Measurements from ENCODE around the gene SMAD5. TPM values are rescaled to one million over a fixed set of nuclear protein-coding genes. Genes with fewer than 3 reads are reported as not detected.

Gene SMAD5
- total RNA-seq, 1 experiment from 2014 or later = 64.3 TPM

GRCh38 chr5:136194576-136194975 lies 61.9 kb downstream of the SMAD5 start:
- ChIA-PET POLR2A (no interaction called here), RAD21 (ENCODE audit: low non-redundant PET in 1 of 2, low total read pairs in 2 of 2, uncharacterized antibody in 2 of 2, unreplicated experiment in 2 of 2) (no interaction called here), CTCF (no interaction called here)
- H3K27ac ChIP-seq (ENCODE audit: low read depth, low read length) = no peak overlapping the region
- no peak for TF ChIP-seq ATF3 (IDR thresholded peaks at IDR 0.05)
- no peak for TF ChIP-seq CTCF (IDR thresholded peaks at IDR 0.05 in 2 of 3, conservative IDR thresholded peaks at IDR 0.05 in 1 of 3; ENCODE audit: borderline replicate concordance in 1 of 3, insufficient read depth in 1 of 3, low read depth in 2 of 3, low read length in 2 of 3)
- no peak for TF ChIP-seq RAD21 (IDR thresholded peaks at IDR 0.05; ENCODE audit: low read depth)
- TF ChIP-seq SP1 (IDR thresholded peaks at IDR 0.05; ENCODE audit: low read depth) = no peak
- TF ChIP-seq ZNF274 (IDR thresholded peaks at IDR 0.05; ENCODE audit: low read depth, low read length) = no peak
- TF ChIP-seq YY1 (IDR thresholded peaks at IDR 0.05; ENCODE audit: extremely low read depth, insufficient replicate concordance, low read depth, low read length) = no peak
- no peak for TF ChIP-seq EZH2 (IDR thresholded peaks at IDR 0.05)
- no peak for TF ChIP-seq JUND (IDR thresholded peaks at IDR 0.05)
- no peak for TF ChIP-seq ZFX (IDR thresholded peaks at IDR 0.05)
- no peak for TF ChIP-seq ELF1 (IDR thresholded peaks at IDR 0.05; ENCODE audit: borderline replicate concordance, low read depth)
- TF ChIP-seq EGR1 (IDR thresholded peaks at IDR 0.05; ENCODE audit: low read depth) = no peak
- TF ChIP-seq, protein P1, sequence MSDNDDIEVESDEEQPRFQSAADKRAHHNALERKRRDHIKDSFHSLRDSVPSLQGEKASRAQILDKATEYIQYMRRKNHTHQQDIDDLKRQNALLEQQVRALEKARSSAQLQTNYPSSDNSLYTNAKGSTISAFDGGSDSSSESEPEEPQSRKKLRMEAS (IDR thresholded peaks at IDR 0.05) = no peak
- no peak overlapping the region for H2AFZ ChIP-seq (ENCODE audit: low read depth, low read length, poor library complexity, severe bottlenecking)
- no peaks in the 10 kb centered on the region for H3K9me3 ChIP-seq (ENCODE audit: control insufficient read depth in 1 of 2, insufficient read depth in 1 of 2, low read depth in 1 of 2, low read length in 2 of 2)
- H3K9me2 ChIP-seq (ENCODE audit: insufficient read depth) = no peaks in the 10 kb centered on the region
- intact Hi-C loops (cut with micrococcal nuclease) = no loop called here
- H3K4me1 ChIP-seq (ENCODE audit: control insufficient read depth in 1 of 2, insufficient read depth in 2 of 2, low read length in 2 of 2) = peaks cover 0 to 12% of the 10 kb centered on the region in 2 experiments; a peak in 2 of 4 replicates
- no peaks in the 10 kb centered on the region for H3K27me3 ChIP-seq (ENCODE audit: insufficient read depth, low read length)
- H3K4me3 ChIP-seq (replicated peaks in 1 of 2; ENCODE audit: low read depth in 1 of 2, low read length in 2 of 2) = no peak overlapping the region
- no TSS peak for BruUV-seq (replicated peaks)
- H3K79me2 ChIP-seq (ENCODE audit: insufficient read depth, low read length) = no peaks in the 10 kb centered on the region
- ATAC-seq (no peak), DNase-seq (ENCODE audit: low read depth, low spot score) (no peak)
- no peaks in the 10 kb centered on the region for H3K36me3 ChIP-seq (ENCODE audit: control insufficient read depth in 1 of 2, insufficient read depth in 2 of 2, low read length in 2 of 2)
- no peak overlapping the region for H3K9ac ChIP-seq (ENCODE audit: low read length)
- H3K4me2 ChIP-seq (ENCODE audit: low read length) = no peak overlapping the region
- H4K20me1 ChIP-seq (ENCODE audit: insufficient read depth) = no peaks in the 10 kb centered on the region
